Measurements from ENCODE around the gene GDNF.

Gene GDNF

DNA sequence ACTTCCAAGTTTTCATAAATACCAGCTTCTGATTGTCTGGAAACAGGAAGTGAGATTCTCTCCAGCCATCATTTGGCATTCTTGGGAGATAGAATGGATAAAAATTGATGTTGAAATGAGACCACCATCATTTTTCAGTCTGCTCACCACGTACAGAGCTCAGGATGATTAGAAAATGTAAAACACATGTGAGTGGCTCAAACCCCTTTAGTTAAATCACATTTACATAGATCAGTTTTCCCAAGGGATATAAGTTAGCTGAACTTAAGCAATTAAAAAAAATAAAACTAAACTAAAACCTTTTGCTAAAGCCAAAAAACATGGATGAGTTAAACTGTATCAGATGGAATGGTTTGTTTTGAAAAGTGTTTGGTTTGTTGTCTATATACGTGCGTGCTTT is 37.1 kb upstream of the GDNF start:
- TF ChIP-seq ZNF223 (tag by site-specific recombination; IDR thresholded peaks at IDR 0.05) (no peak), ZNF555 (tag by site-specific recombination; conservative IDR thresholded peaks at IDR 0.05) (no peak), ZNF26 (tag by site-specific recombination; IDR thresholded peaks at IDR 0.05) (no peak), ZNF777 (tag by site-specific recombination; IDR thresholded peaks at IDR 0.05; ENCODE audit: borderline replicate concordance) (no peak), ZNF626 (tag by site-specific recombination; IDR thresholded peaks at IDR 0.05) (no peak), ZBTB11 (tag by site-specific recombination; conservative IDR thresholded peaks at IDR 0.05; ENCODE audit: low read depth) (no peak), ZNF426 (tag by site-specific recombination; IDR thresholded peaks at IDR 0.05) (no peak), ZNF560 (tag by site-specific recombination; IDR thresholded peaks at IDR 0.05; ENCODE audit: borderline replicate concordance) (no peak), KLF17 (tag by site-specific recombination; IDR thresholded peaks at IDR 0.05) (no peak), ZBTB1 (tag by site-specific recombination; IDR thresholded peaks at IDR 0.05) (no peak), ZNF654 (tag by site-specific recombination; IDR thresholded peaks at IDR 0.05; ENCODE audit: low read depth) (no peak), ZBTB49 (tag by site-specific recombination; IDR thresholded peaks at IDR 0.05; ENCODE audit: low read depth) (no peak), ZNF404 (tag by site-specific recombination; IDR thresholded peaks at IDR 0.05) (no peak), ZNF391 (tag by site-specific recombination; IDR thresholded peaks at IDR 0.05; ENCODE audit: borderline replicate concordance, low read depth) (no peak), MEIS1 (CRISPR knock-in tag; IDR thresholded peaks at IDR 0.05; ENCODE audit: borderline replicate concordance) (no peak), ZNF354C (tag by site-specific recombination; IDR thresholded peaks at IDR 0.05; ENCODE audit: borderline replicate concordance, low read depth) (no peak), ZNF670 (tag by site-specific recombination; IDR thresholded peaks at IDR 0.05; ENCODE audit: low read depth) (no peak), BCL11A (tag by site-specific recombination; IDR thresholded peaks at IDR 0.05; ENCODE audit: low read depth) (no peak), ZNF747 (tag by site-specific recombination; IDR thresholded peaks at IDR 0.05) (no peak), ZNF221 (tag by site-specific recombination; IDR thresholded peaks at IDR 0.05; ENCODE audit: borderline replicate concordance) (no peak)
- Histone ChIP-seq H3K4me1 (ENCODE audit: control insufficient read depth, insufficient read depth, low read length) (no peaks in the 10 kb centered on the region), H3K9me3 (ENCODE audit: control insufficient read depth, insufficient read depth, low read depth, low read length) (no peaks in the 10 kb centered on the region), H3K4me3 (ENCODE audit: low read depth, low read length) (no peak overlapping the region), H3K27ac (ENCODE audit: extremely low read depth, low read depth, low read length) (no peak overlapping the region), H3K36me3 (ENCODE audit: control insufficient read depth in 2 of 2, insufficient read depth in 1 of 2, low read length in 2 of 2) (no peaks in the 10 kb centered on the region)
- POLR2A ChIA-PET: no interaction called here
- CTCF ChIA-PET: interaction anchor here (0.6 to 1.1 kb wide), 4 partner anchors 8 to 30 kb away, joined by 3 to 4 read pairs (median 3); no protein-coding TSS in a partner anchor

Measured in HEK293 (cell line).